DND-41 (cell line): ENCODE measurements around the gene PCDHA2.
A peak's percentile ranks its signal among the peaks of the same experiment; 100 is the strongest.
"Not testable (repeated sequence)": the region's sequence is repeated elsewhere in the genome, so short reads cannot be mapped to it uniquely, and the experiment has no call there.

Experiments
- ATAC-seq: fragments of 200-7000 bp; cut with Tn5 transposase; 3 replicates; pipeline ENCODE4 v1.9.1; 2021; ENCODE audit warnings: low read depth; ENCODE audit not compliant: insufficient read depth
- DNase-seq: peaks from one replicate; pipeline ENCODE4 v3.0.0-alpha.2; 2020
- H2AFZ ChIP-seq: 2 replicates; pipeline ENCODE4 v1.6.0; 2012; ENCODE audit warnings: low read depth, low read length
- H3K27ac ChIP-seq: 2 replicates; pipeline ENCODE4 v1.5.1; 2012; ENCODE audit warnings: low read length, inconsistent platforms
- H3K27me3 ChIP-seq: fragments of 200-600 bp; sonication (generic); 2 replicates; pipeline ENCODE4 v1.6.0; 2012; ENCODE audit warnings: low read length, mild to moderate bottlenecking, inconsistent platforms; ENCODE audit not compliant: insufficient read depth, poor library complexity
- H3K36me3 ChIP-seq: 2 replicates; pipeline ENCODE4 v1.5.1; 2012; ENCODE audit warnings: low read length, inconsistent platforms; ENCODE audit not compliant: insufficient read depth
- H3K4me1 ChIP-seq: 2 replicates; pipeline ENCODE4 v1.5.1; 2012; ENCODE audit warnings: mild to moderate bottlenecking, low read length; ENCODE audit not compliant: insufficient read depth
- H3K4me2 ChIP-seq: 2 replicates; pipeline ENCODE4 v1.6.0; 2012; ENCODE audit warnings: mild to moderate bottlenecking, moderate library complexity, low read length, inconsistent platforms; ENCODE audit not compliant: insufficient read depth
- H3K4me3 ChIP-seq, 2 experiments: fragments of 200-600 bp in 1 of 2; shearing (Covaris generic) in 1 of 2; 2 replicates each; pipeline ENCODE4 v1.5.1; 2012 to 2016; ENCODE audit warnings: inconsistent platforms in 2 of 2, low read length in 2 of 2, mild to moderate bottlenecking in 2 of 2, low read depth in 1 of 2, moderate library complexity in 1 of 2
- H3K79me2 ChIP-seq: 2 replicates; pipeline ENCODE4 v1.6.0; 2012; ENCODE audit warnings: low read length, inconsistent platforms; ENCODE audit not compliant: insufficient read depth
- H3K9ac ChIP-seq: 2 replicates; pipeline ENCODE4 v1.6.0; 2012; ENCODE audit warnings: low read depth, mild to moderate bottlenecking, inconsistent platforms, low read length, moderate library complexity
- H3K9me3 ChIP-seq: 2 replicates; pipeline ENCODE4 v1.5.1; 2012; ENCODE audit warnings: low read length, moderate library complexity, mild to moderate bottlenecking, inconsistent platforms; ENCODE audit not compliant: insufficient read depth, severe bottlenecking
- H4K20me1 ChIP-seq: 2 replicates; pipeline ENCODE4 v1.6.0; 2012; ENCODE audit warnings: low read length; ENCODE audit not compliant: insufficient read depth
- EZH2 ChIP-seq: IDR thresholded peaks from 3 replicates; pipeline ENCODE4 v1.6.1; 2012; ENCODE audit warnings: borderline replicate concordance, low read depth, mild to moderate bottlenecking, moderate library complexity, low read length, inconsistent platforms; ENCODE audit not compliant: severe bottlenecking
- TF ChIP-seq, protein P1 (sequence below): IDR thresholded peaks from 2 replicates; pipeline ENCODE4 v1.5.1; 2012; ENCODE audit warnings: borderline replicate concordance, low read length, moderate library complexity, mild to moderate bottlenecking; ENCODE audit not compliant: poor library complexity, severe bottlenecking; ENCODE audit errors: extremely low read depth

Gene PCDHA2

DNA sequence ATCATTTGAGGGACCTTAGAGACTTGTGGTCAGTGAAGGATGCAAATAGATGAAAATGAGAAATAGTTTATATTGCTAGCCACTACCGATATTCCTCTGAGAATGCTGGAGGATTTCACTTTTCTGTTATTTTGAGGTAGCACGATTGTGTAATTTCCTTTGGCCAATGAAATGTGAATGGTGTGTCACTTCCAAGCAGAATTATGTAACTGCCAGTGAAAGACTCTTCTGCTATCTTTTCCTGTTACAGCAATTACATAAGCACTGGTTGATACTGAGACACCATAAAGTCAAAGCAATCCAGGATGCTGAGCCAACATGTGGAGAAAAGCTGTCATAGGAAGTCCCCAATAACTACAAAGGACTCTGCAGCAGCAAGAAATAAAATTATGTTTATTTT lies 3.6 kb upstream of the PCDHA2 start:
- no peaks in the 10 kb centered on the region for H3K79me2 ChIP-seq
- no peak overlapping the region for H3K4me2 ChIP-seq
- peaks cover 3% of the 10 kb centered on the region for H3K27me3 ChIP-seq
- H4K20me1 ChIP-seq, result no peaks in the 10 kb centered on the region
- H3K36me3 ChIP-seq, result no peaks in the 10 kb centered on the region
- no peak overlapping the region for H3K27ac ChIP-seq
- TF ChIP-seq, protein P1, sequence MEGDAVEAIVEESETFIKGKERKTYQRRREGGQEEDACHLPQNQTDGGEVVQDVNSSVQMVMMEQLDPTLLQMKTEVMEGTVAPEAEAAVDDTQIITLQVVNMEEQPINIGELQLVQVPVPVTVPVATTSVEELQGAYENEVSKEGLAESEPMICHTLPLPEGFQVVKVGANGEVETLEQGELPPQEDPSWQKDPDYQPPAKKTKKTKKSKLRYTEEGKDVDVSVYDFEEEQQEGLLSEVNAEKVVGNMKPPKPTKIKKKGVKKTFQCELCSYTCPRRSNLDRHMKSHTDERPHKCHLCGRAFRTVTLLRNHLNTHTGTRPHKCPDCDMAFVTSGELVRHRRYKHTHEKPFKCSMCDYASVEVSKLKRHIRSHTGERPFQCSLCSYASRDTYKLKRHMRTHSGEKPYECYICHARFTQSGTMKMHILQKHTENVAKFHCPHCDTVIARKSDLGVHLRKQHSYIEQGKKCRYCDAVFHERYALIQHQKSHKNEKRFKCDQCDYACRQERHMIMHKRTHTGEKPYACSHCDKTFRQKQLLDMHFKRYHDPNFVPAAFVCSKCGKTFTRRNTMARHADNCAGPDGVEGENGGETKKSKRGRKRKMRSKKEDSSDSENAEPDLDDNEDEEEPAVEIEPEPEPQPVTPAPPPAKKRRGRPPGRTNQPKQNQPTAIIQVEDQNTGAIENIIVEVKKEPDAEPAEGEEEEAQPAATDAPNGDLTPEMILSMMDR, result no peak
- TF ChIP-seq EZH2, result no peak
- H3K9ac ChIP-seq, result no peak overlapping the region
- DNase-seq (no peak), ATAC-seq (no peak)
- peaks cover 5% of the 10 kb centered on the region for H3K9me3 ChIP-seq
- H3K4me1 ChIP-seq, result no peaks in the 10 kb centered on the region
- H3K4me3 ChIP-seq, result no peak overlapping the region
- no peak overlapping the region for H2AFZ ChIP-seq

DNA sequence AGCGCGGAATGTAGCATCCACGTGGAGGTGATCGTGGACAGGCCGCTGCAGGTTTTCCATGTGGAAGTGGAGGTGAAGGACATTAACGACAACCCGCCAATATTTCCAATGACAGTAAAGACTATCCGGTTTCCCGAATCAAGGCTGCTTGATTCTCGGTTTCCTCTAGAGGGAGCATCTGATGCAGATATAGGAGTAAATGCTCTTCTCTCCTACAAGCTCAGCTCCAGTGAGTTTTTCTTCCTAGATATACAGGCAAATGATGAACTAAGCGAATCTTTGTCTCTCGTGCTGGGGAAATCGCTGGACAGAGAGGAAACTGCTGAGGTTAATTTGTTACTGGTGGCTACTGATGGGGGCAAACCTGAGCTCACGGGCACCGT lies 598 bp downstream of the PCDHA2 start:
- TF ChIP-seq, protein P1, result peak; percentile 37
- TF ChIP-seq EZH2, result no peak
- no peak overlapping the region for H3K4me3 ChIP-seq
- H3K9ac ChIP-seq, result no peak overlapping the region
- no peak overlapping the region for H2AFZ ChIP-seq
- H3K27ac ChIP-seq, result no peak overlapping the region
- H3K9me3 ChIP-seq, result no peaks in the 10 kb centered on the region
- H3K4me2 ChIP-seq, result no peak overlapping the region
- no peaks in the 10 kb centered on the region for H3K4me1 ChIP-seq
- H3K79me2 ChIP-seq, result no peaks in the 10 kb centered on the region
- DNase-seq (no peak), ATAC-seq (no peak)
- no peaks in the 10 kb centered on the region for H3K36me3 ChIP-seq
- H3K27me3 ChIP-seq, result peaks cover 3% of the 10 kb centered on the region
- H4K20me1 ChIP-seq, result no peaks in the 10 kb centered on the region

DNA sequence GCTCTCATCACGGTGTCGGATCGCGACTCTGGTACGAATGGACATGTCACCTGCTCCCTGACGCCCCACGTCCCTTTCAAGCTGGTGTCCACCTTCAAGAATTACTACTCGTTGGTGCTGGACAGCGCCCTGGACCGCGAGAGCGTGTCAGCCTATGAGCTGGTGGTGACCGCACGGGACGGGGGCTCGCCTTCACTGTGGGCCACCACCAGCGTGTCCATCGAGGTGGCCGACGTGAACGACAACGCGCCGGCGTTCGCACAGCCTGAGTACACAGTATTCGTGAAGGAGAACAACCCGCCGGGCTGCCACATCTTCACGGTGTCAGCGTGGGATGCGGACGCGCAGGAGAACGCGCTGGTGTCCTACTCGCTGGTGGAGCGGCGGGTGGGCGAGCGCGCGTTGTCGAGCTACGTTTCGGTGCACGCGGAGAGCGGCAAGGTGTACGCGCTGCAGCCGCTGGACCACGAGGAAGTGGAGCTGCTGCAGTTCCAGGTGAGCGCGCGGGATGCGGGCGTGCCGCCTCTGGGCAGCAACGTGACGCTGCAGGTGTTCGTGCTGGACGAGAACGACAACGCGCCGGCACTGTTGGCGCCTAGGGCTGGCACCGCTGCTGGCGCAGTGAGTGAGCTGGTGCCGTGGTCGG lies 1.5 kb downstream of the PCDHA2 start:
- H3K4me2 ChIP-seq, ATAC-seq, H3K27me3 ChIP-seq, H3K9me3 ChIP-seq, H2AFZ ChIP-seq, H3K27ac ChIP-seq, H3K4me3 ChIP-seq, DNase-seq, H3K79me2 ChIP-seq, H3K9ac ChIP-seq, H3K36me3 ChIP-seq, H4K20me1 ChIP-seq, H3K4me1 ChIP-seq: not testable (repeated sequence)

DNA sequence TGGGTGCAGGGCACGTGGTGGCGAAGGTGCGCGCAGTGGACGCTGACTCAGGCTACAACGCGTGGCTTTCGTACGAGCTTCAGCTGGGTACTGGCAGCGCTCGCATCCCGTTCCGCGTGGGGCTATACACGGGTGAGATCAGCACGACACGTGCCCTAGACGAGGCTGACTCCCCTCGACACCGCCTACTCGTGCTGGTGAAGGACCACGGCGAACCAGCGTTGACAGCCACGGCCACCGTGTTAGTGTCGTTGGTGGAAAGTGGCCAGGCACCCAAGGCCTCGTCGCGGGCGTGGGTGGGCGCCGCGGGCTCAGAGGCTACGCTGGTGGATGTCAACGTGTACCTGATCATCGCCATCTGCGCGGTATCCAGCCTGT lies 2.1 kb downstream of the PCDHA2 start:
- H3K9ac ChIP-seq, result no peak overlapping the region
- H3K79me2 ChIP-seq, result no peaks in the 10 kb centered on the region
- ATAC-seq (no peak), DNase-seq (no peak)
- TF ChIP-seq EZH2, result no peak
- TF ChIP-seq, protein P1, result no peak
- H3K9me3 ChIP-seq, result no peaks in the 10 kb centered on the region
- H4K20me1 ChIP-seq, result no peaks in the 10 kb centered on the region
- no peak overlapping the region for H3K4me3 ChIP-seq
- H3K36me3 ChIP-seq, result no peaks in the 10 kb centered on the region
- no peak overlapping the region for H2AFZ ChIP-seq
- H3K4me2 ChIP-seq, result no peak overlapping the region
- no peaks in the 10 kb centered on the region for H3K4me1 ChIP-seq
- no peak overlapping the region for H3K27ac ChIP-seq
- peaks cover 3% of the 10 kb centered on the region for H3K27me3 ChIP-seq
